ENCODE data around the gene LRRC53. TPM values are rescaled to one million over a fixed set of nuclear protein-coding genes. Genes with fewer than 3 reads are reported as not detected.

LRRC53 gene
- total RNA-seq, 1 donor from 2014 or later = not detected

DNA sequence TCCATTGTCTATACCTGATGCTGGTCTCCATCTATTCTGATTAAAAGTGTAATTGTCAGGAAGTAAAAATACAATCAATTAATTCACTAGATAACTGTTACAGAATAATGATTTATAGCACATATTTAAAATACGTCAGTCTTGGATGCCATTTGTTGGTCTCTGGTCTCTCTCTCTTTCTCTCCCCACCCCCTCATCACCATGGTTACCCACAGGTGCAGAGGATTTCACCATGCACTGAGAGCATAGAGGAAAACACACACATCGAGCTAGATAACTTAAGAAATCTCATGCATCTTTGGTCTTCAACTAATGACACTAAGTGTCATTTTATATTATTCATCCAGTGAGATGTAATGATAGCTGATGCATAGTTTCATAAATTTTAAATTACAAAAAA is 33.4 kb downstream of the LRRC53 start:
- Mint-ChIP-seq H3K27ac (no peak overlapping the region), H3K4me1 (no peaks in the 10 kb centered on the region), H3K27me3 (no peaks in the 10 kb centered on the region), H3K4me3 (no peak overlapping the region), H3K36me3 (ENCODE audit: low read depth) (no peaks in the 10 kb centered on the region), H3K9me3 (no peaks in the 10 kb centered on the region)
- intact Hi-C loops (cut with micrococcal nuclease) = no loop called here
- DNase-seq = no peak
- TF ChIP-seq, protein P1, sequence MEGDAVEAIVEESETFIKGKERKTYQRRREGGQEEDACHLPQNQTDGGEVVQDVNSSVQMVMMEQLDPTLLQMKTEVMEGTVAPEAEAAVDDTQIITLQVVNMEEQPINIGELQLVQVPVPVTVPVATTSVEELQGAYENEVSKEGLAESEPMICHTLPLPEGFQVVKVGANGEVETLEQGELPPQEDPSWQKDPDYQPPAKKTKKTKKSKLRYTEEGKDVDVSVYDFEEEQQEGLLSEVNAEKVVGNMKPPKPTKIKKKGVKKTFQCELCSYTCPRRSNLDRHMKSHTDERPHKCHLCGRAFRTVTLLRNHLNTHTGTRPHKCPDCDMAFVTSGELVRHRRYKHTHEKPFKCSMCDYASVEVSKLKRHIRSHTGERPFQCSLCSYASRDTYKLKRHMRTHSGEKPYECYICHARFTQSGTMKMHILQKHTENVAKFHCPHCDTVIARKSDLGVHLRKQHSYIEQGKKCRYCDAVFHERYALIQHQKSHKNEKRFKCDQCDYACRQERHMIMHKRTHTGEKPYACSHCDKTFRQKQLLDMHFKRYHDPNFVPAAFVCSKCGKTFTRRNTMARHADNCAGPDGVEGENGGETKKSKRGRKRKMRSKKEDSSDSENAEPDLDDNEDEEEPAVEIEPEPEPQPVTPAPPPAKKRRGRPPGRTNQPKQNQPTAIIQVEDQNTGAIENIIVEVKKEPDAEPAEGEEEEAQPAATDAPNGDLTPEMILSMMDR (IDR thresholded peaks at IDR 0.05) = no peak
- POLR2A ChIA-PET = no interaction called here
- CTCF ChIA-PET = no interaction called here
- ATAC-seq (ENCODE audit: low read depth) = no peak

DNA sequence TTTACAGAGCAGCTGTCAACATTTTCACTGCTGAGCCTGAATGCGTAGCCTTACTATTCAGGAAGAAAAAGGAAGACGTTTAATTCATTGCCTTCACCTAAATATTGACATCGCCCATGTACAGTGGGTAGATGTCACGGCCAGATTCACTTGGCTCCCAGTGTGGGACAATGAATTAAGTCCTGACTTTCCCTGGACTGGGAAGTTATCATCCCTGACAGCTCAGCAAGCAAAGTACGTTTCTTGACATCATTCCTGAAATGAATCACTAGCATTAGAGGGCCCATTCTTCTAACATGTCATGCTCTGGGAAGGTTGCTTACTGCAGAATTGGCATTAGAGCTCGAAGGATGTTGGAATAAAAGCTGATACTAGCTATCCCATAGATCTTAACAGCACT is 37.8 kb downstream of the LRRC53 start:
- TF ChIP-seq, protein P1 (IDR thresholded peaks at IDR 0.05) = no peak
- Mint-ChIP-seq H3K4me1 (no peaks in the 10 kb centered on the region), H3K9me3 (no peaks in the 10 kb centered on the region), H3K4me3 (no peak overlapping the region), H3K36me3 (ENCODE audit: low read depth) (no peaks in the 10 kb centered on the region), H3K27ac (no peak overlapping the region), H3K27me3 (peaks cover 3% of the 10 kb centered on the region)
- DNase-seq (no peak), ATAC-seq (ENCODE audit: low read depth) (no peak)
- ChIA-PET CTCF (no interaction called here), POLR2A (no interaction called here)
- intact Hi-C loops (cut with micrococcal nuclease) = no loop called here

- DNase-seq (no peak), ATAC-seq (ENCODE audit: low read depth) (no peak)
- POLR2A ChIA-PET = no interaction called here
- CTCF ChIA-PET = no interaction called here
- Mint-ChIP-seq H3K27ac (no peak overlapping the region), H3K4me1 (no peaks in the 10 kb centered on the region), H3K9me3 (no peaks in the 10 kb centered on the region), H3K36me3 (ENCODE audit: low read depth) (no peaks in the 10 kb centered on the region), H3K27me3 (peaks cover 3% of the 10 kb centered on the region), H3K4me3 (no peak overlapping the region)
- TF ChIP-seq, protein P1 (IDR thresholded peaks at IDR 0.05) = no peak
- intact Hi-C loops (cut with micrococcal nuclease) = no loop called here
Observed at GRCh38 chr1:74471470-74471869, 40.9 kb downstream of the LRRC53 start.

- H3K36me3 Mint-ChIP-seq (ENCODE audit: low read depth) = no peaks in the 10 kb centered on the region
- TF ChIP-seq, protein P1 (IDR thresholded peaks at IDR 0.05) = no peak
- H3K27me3 Mint-ChIP-seq = peaks cover 3% of the 10 kb centered on the region
- no peak for DNase-seq
- no peaks in the 10 kb centered on the region for H3K9me3 Mint-ChIP-seq
- no peak for ATAC-seq (ENCODE audit: low read depth)
- no peak overlapping the region for H3K4me3 Mint-ChIP-seq
- CTCF ChIA-PET = no interaction called here
- no peak overlapping the region for H3K27ac Mint-ChIP-seq
- no peaks in the 10 kb centered on the region for H3K4me1 Mint-ChIP-seq
- intact Hi-C loops (cut with micrococcal nuclease) = no loop called here
- POLR2A ChIA-PET = no interaction called here
Observed at GRCh38 chr1:74470936-74471335, 41.5 kb downstream of the LRRC53 start.

DNA sequence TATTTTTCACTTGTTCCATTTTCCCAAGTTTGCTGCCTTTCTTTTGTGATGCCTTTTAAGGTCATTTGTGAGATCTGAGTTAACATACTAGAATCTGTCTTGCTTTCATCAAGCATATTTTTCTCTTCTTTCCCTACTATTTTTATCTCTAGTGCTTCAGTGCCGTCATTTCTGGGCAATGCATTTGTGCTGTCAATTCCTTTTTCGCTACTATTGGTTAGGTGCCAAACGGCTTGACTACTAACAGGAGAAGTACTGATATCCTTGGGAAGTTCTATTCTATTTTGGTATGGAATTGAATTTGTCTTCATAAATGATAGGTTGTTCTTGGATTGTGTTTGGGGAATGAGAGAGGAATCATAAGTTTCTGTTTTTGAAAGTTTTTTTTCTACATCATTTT is 42.2 kb downstream of the LRRC53 start:
- Mint-ChIP-seq H3K36me3 (ENCODE audit: low read depth) (no peaks in the 10 kb centered on the region), H3K9me3 (no peaks in the 10 kb centered on the region), H3K4me3 (no peak overlapping the region), H3K27me3 (peaks cover 3% of the 10 kb centered on the region), H3K27ac (no peak overlapping the region), H3K4me1 (no peaks in the 10 kb centered on the region)
- intact Hi-C loops (cut with micrococcal nuclease) = no loop called here
- DNase-seq (no peak), ATAC-seq (ENCODE audit: low read depth) (no peak)
- TF ChIP-seq, protein P1 (IDR thresholded peaks at IDR 0.05) = no peak
- ChIA-PET POLR2A (no interaction called here), CTCF (interaction anchor here (1.0 kb wide), 1 partner anchor 14 kb away, joined by 3 read pairs; no protein-coding TSS in a partner anchor)

Measured in activated B cell treated with CpG ODN at 0.5 μM for 24 hours (primary cell).